ENCODE results near the gene IL10RB. TPM values are rescaled to one million over a fixed set of nuclear protein-coding genes. Genes with fewer than 3 reads are reported as not detected.

IL10RB gene
- total and polyA plus RNA-seq, 5 experiments from 2014 or later: 29.4 to 50.6 (median 44.6) TPM

DNA sequence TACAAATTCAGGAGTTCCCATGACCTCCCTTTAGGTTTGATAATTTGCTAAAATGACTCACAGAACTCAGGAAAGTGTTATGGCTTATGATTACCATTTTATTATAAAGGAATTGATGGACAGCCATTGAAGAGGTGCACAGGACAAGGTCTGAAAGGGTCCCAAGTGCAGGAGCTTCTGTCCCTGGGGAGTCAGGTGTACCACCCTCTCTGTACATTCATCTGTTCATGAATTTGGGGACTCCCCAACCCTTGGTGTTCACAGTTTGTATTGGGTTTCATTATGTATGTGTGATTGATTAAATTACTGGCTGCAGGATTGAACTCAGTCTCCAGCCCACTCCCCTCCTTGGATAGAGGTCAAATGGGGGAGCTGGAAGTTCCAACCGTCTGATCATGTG is 10.8 kb upstream of the IL10RB start:
- Mint-ChIP-seq H3K4me1 (peaks cover 23 to 50% (median 45%) of the 10 kb centered on the region in 4 donors), H3K27ac (peak overlapping the region in 8 of 10 donors; percentile 28 to 92 (median 74)), H3K4me3 (no peak overlapping the region), H3K36me3 (peaks cover 26 to 87% (median 74%) of the 10 kb centered on the region in 3 donors), H3K27me3 (no peaks in the 10 kb centered on the region), H3K9me3 (peaks cover 0 to 7% (median 4%) of the 10 kb centered on the region in 9 donors)
- POLR2A ChIA-PET: interaction anchor here (1.3 kb wide), 1 partner anchor 11 kb away, joined by 5 read pairs; the partner anchor contains the start of gene IL10RB
- DNase-seq (no peak), ATAC-seq (no peak)

DNA sequence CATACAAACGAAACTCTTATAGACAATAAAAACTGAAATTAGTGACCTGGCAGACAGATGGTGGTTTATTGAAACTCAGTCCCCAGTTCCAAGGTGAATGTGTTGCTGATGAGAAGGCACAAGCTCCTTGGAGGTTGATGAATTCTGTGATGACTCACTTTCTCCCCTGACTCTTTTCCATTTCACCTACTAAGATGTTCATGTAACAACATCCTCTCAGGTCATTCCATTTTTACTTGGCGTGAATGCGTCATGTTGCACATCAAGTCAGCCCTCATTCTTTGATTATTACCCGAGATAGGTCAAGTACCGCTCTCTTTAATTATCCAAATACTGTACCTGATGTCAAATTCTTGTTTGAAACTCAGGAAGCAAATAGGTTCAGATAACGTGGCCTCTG is 10.1 kb upstream of the IL10RB start:
- peaks cover 19 to 50% (median 43%) of the 10 kb centered on the region in 4 donors for H3K4me1 Mint-ChIP-seq
- H3K36me3 Mint-ChIP-seq: peaks cover 22 to 81% (median 68%) of the 10 kb centered on the region in 3 donors
- H3K27ac Mint-ChIP-seq: peak overlapping the region in 8 of 10 donors; percentile 10 to 92 (median 72)
- ATAC-seq: no peak
- DNase-seq: no peak
- peak overlapping the region in 1 of 10 donors; percentile 28 for H3K4me3 Mint-ChIP-seq
- H3K27me3 Mint-ChIP-seq: no peaks in the 10 kb centered on the region
- H3K9me3 Mint-ChIP-seq: peaks cover 0 to 7% (median 4%) of the 10 kb centered on the region in 9 donors
- POLR2A ChIA-PET: interaction anchor here (0.6 to 1.3 kb wide), 4 partner anchors 10 to 27 kb away, joined by 3 to 5 read pairs (median 4); partner anchors contain the start of genes IFNAR2 and IL10RB

DNA sequence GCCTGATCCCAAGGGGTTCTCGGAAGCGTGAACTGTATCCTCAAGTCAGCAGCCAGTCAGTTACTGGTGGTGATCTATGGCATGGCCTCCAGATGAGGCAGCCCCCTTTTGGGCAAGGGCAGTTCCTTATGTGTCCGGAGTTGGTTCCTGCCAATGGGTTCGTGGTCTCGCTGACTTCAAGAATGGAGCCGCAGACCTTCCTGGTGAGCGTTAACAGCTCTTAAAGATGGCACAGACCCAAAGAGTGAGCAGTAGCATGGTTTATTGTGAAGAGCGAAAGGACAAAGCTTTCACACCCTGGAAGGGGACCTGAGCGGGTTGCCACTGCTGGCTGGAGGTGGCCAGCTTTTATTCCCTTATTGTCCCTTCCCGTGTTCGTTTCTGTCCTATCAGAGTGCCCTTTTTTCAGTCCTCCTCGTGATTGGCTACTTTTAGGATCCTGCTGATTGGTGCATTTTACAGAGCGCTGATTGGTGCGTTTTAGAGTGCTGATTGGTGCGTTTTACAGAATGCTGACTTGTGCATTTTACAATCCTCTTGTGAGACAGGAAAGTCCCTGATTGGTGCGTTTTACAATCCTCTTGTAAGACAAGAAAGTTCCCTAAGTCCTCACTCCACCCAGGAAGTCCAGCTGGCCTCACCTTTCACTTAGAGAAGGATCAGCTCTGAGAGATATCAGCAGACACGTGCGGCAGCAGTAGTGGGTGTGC is 8.9 kb upstream of the IL10RB start:
- peaks cover 16 to 58% (median 47%) of the 10 kb centered on the region in 4 donors for H3K4me1 Mint-ChIP-seq
- peak overlapping the region in 8 of 10 donors; percentile 25 to 92 (median 72) for H3K27ac Mint-ChIP-seq
- peaks cover 0 to 7% (median 4%) of the 10 kb centered on the region in 9 donors for H3K9me3 Mint-ChIP-seq
- no peaks in the 10 kb centered on the region for H3K27me3 Mint-ChIP-seq
- peak overlapping the region in 1 of 10 donors; percentile 29 for H3K4me3 Mint-ChIP-seq
- ATAC-seq (no peak), DNase-seq (no peak)
- peaks cover 18 to 70% (median 61%) of the 10 kb centered on the region in 3 donors for H3K36me3 Mint-ChIP-seq
- POLR2A ChIA-PET: interaction anchor here (0.6 to 1.1 kb wide), 2 partner anchors 13 to 51 kb away, joined by 4 read pairs; no protein-coding TSS in a partner anchor

DNA sequence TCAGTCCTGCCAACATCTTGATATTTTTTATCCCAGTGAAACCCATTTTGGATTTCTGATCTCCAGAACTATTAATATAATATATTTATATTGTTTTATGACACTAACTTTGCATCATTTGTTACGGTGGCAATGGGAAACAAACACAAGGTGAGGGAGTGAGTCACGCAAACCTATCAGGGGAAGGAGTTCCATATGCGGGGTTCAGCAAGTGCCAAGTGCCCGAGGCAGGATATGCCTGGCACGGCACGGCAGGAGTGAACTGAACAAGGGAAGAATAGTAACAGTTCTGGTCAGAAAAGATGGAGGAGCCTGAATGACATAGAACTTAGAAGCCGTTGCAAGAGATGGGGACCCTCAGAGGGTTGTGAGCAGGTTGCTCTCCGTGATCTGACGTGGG is 7.7 kb upstream of the IL10RB start:
- DNase-seq (no peak), ATAC-seq (no peak)
- H3K4me1 Mint-ChIP-seq: peaks cover 14 to 70% (median 45%) of the 10 kb centered on the region in 4 donors
- H3K27ac Mint-ChIP-seq: peak overlapping the region in 9 of 10 donors; percentile 53 to 91 (median 87)
- POLR2A ChIA-PET: no interaction called here
- peaks cover 18 to 67% (median 52%) of the 10 kb centered on the region in 3 donors for H3K36me3 Mint-ChIP-seq
- H3K27me3 Mint-ChIP-seq: no peaks in the 10 kb centered on the region
- peaks cover 0 to 7% (median 4%) of the 10 kb centered on the region in 9 donors for H3K9me3 Mint-ChIP-seq
- H3K4me3 Mint-ChIP-seq: no peak overlapping the region

DNA sequence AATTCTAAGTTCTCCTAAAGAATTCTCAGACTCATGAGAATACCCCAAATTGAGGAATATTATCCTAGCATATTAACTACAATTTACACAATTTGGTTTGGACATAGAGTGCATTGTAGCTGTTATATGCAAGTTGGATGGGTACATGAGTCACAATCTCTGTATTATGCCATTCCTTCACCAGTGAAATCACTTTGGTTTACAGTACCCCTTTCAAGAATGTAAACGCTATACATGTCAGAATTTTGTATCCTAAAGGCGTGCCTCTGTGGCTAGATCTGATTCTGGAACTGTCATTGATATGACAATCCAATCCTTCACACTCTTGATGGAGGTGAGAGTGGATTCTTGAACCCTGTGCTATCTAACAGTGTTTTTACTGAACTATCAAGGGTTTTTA is 6.7 kb upstream of the IL10RB start:
- Mint-ChIP-seq H3K36me3 (peaks cover 18 to 66% (median 52%) of the 10 kb centered on the region in 3 donors), H3K27me3 (no peaks in the 10 kb centered on the region), H3K4me3 (peak overlapping the region in 7 of 10 donors; percentile 21 to 61 (median 57)), H3K27ac (peak overlapping the region; percentile 58 to 92 (median 86)), H3K9me3 (peaks cover 0 to 7% (median 4%) of the 10 kb centered on the region in 9 donors), H3K4me1 (peaks cover 17 to 78% (median 50%) of the 10 kb centered on the region in 4 donors)
- DNase-seq (no peak), ATAC-seq (peak in 1 of 2 donors; percentile 13)
- POLR2A ChIA-PET: interaction anchor here (1.3 to 1.6 kb wide), 2 partner anchors 22 to 66 kb away, joined by 3 to 4 read pairs; partner anchors contain the start of gene IFNAR1

DNA sequence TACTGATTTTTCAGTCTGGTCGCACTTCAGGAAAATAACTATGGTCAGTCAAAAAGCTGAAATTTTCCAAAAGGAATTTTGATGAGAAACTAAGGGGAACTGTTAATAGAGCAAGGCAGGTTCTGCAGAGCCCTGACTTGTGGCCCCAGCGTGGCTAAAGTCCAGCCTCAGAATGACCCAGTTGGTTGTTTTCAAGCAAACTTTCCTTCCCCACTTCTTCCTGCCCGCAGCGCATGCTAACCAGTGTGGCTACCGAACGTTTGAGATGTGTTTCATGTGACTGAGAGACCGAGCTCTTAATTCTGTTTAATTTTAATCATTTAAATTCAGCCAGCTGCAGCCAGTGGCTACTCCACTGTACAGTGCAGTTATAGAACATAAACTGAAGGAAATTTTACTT is 6.2 kb upstream of the IL10RB start:
- Mint-ChIP-seq H3K9me3 (peaks cover 0 to 7% (median 4%) of the 10 kb centered on the region in 9 donors), H3K27me3 (no peaks in the 10 kb centered on the region), H3K36me3 (peaks cover 18 to 60% (median 46%) of the 10 kb centered on the region in 3 donors), H3K4me1 (peaks cover 14 to 75% (median 45%) of the 10 kb centered on the region in 4 donors), H3K4me3 (peak overlapping the region; percentile 21 to 62 (median 50)), H3K27ac (peak overlapping the region; percentile 58 to 92 (median 86))
- POLR2A ChIA-PET: interaction anchor here (0.8 to 1.6 kb wide), 5 partner anchors 13 to 102 kb away, joined by 3 to 4 read pairs (median 3); partner anchors contain the start of gene IFNAR1
- no peak for DNase-seq
- ATAC-seq: peak; percentile 27 to 43

DNA sequence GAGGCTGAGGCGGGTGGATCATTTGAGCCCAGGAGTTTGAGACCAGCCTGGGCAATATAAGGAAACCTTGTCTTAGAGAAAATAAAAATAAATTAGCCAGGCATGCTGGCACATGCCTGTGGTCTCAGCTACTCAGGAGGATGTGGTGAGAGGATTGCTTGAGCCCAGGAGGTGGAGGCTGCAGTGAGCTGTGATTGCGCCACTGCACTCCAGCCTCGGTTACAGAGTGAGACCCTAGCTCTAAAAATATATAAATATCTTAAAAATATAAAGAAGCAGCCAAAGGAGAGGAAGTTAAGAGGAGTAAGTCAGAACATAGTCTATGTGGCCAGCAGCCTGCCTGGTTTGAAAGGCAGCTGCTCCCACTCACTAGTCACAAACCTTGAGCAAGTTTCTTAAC is 4.5 kb upstream of the IL10RB start:
- H3K36me3 Mint-ChIP-seq: peaks cover 12 to 44% (median 33%) of the 10 kb centered on the region in 3 donors
- POLR2A ChIA-PET: interaction anchor here (0.6 to 1.5 kb wide), 7 partner anchors 7 to 587 kb away, joined by 3 to 10 read pairs (median 4); partner anchors contain the start of gene IFNAR1
- peak overlapping the region in 9 of 10 donors; percentile 29 to 90 (median 72) for H3K27ac Mint-ChIP-seq
- ATAC-seq: no peak
- no peaks in the 10 kb centered on the region for H3K27me3 Mint-ChIP-seq
- DNase-seq: peak in 1 of 10 donors; percentile 30
- peaks cover 0 to 6% (median 4%) of the 10 kb centered on the region in 9 donors for H3K9me3 Mint-ChIP-seq
- peak overlapping the region in 9 of 10 donors; percentile 14 to 56 (median 32) for H3K4me3 Mint-ChIP-seq
- H3K4me1 Mint-ChIP-seq: peaks cover 19 to 76% (median 53%) of the 10 kb centered on the region in 4 donors

DNA sequence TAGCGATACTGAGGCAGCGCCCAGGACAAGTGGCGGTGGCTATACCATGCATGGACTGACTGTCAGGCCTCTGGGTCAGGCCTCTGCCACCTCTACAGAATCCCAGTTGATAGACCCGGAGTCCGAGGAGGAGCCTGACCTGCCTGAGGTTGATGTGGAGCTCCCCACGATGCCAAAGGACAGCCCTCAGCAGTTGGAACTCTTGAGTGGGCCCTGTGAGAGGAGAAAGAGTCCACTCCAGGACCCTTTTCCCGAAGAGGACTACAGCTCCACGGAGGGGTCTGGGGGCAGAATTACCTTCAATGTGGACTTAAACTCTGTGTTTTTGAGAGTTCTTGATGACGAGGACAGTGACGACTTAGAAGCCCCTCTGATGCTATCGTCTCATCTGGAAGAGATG is 3.2 kb upstream of the IL10RB start:
- ATAC-seq (no peak), DNase-seq (no peak)
- Mint-ChIP-seq H3K4me1 (peaks cover 28 to 82% (median 61%) of the 10 kb centered on the region in 4 donors), H3K9me3 (no peaks in the 10 kb centered on the region), H3K4me3 (no peak overlapping the region), H3K27me3 (no peaks in the 10 kb centered on the region), H3K36me3 (peaks cover 0 to 31% (median 20%) of the 10 kb centered on the region in 3 donors), H3K27ac (peak overlapping the region in 4 of 10 donors; percentile 24 to 90 (median 62))
- POLR2A ChIA-PET: interaction anchor here (0.7 to 1.3 kb wide), 4 partner anchors 31 to 272 kb away, joined by 3 to 5 read pairs (median 4); no protein-coding TSS in a partner anchor

DNA sequence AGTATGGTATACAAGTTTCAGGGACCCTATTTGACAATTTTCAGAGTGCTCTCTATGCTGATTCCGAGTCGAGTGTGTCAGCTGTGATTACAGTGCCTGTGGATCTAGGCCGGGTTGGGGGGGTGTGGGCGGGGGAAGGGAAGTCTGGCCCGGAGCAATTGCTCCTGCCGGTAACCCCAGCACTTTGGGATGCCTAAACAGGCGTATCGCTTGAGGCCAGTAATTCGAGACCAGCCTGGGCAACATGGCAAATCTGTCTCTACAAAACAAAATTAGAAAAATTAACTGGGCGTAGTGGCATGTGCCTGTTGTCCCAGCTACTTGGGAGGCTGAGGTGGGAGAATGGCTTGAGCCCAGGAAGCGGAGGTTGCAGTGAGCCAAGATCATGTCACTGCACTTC is 1.6 kb upstream of the IL10RB start:
- H3K27me3 Mint-ChIP-seq: no peaks in the 10 kb centered on the region
- H3K4me3 Mint-ChIP-seq: peak overlapping the region in 1 of 10 donors; percentile 7
- H3K9me3 Mint-ChIP-seq: no peaks in the 10 kb centered on the region
- peaks cover 0 to 32% (median 5%) of the 10 kb centered on the region in 3 donors for H3K36me3 Mint-ChIP-seq
- no peak for DNase-seq
- no peak for ATAC-seq
- peak overlapping the region in 6 of 10 donors; percentile 25 to 90 (median 68) for H3K27ac Mint-ChIP-seq
- peaks cover 34 to 86% (median 64%) of the 10 kb centered on the region in 4 donors for H3K4me1 Mint-ChIP-seq
- POLR2A ChIA-PET: interaction anchor here (0.6 to 3.0 kb wide), 6 partner anchors 14 to 333 kb away, joined by 3 to 20 read pairs (median 6); partner anchors contain the start of gene IFNAR2

DNA sequence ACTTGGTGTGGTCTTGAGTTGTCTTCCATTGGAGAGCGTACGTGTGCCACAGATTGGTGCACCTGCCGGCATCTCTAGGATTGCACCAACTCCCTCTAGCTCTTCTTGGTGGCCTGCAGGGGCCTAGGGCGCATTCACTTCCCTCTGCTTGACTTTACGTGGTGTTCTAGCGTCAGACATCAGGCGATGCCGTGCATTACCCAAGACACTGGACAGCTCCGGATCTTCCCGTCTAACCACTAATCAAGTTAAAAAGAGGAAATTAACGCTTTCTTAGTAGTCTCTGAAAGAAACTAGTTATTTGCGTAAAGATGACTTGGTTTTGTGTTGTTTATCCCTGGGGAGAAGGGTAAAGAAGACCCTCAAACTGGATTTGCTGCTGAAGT is 510 bp upstream of the IL10RB start:
- Mint-ChIP-seq H3K4me1 (peaks cover 36 to 82% (median 64%) of the 10 kb centered on the region in 4 donors), H3K36me3 (peaks cover 0 to 43% (median 10%) of the 10 kb centered on the region in 3 donors), H3K27me3 (no peaks in the 10 kb centered on the region), H3K4me3 (peak overlapping the region; percentile 91 to 99 (median 92)), H3K27ac (peak overlapping the region; percentile 88 to 96 (median 91)), H3K9me3 (no peaks in the 10 kb centered on the region)
- peak; percentile 18 to 63 for ATAC-seq
- POLR2A ChIA-PET: interaction anchor here (0.5 to 3.0 kb wide), 17 partner anchors 11 to 156 kb away, joined by 3 to 20 read pairs (median 6); partner anchors contain the start of genes IFNAR1 and IFNAR2
- DNase-seq: peak in 5 of 10 donors; percentile 23 to 39 (median 28)

DNA sequence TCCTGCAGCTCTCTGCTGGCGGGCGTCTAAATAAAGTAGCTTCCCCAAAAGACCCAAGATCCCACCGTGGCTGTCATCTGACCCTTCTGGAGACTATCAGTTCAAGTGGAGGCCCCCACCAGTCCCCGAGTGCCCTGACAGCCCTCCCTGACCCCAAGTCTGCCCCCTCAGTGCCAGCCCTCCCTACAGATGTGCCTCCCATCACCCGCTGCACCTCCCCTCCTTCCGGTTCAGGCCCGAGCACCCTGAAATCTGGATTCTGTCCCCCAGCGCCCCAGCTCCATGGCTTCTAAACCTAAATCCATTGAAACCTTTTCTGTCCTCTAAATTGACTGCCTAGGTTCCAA is 595 bp downstream of the IL10RB start:
- peaks cover 39 to 78% (median 65%) of the 10 kb centered on the region in 4 donors for H3K4me1 Mint-ChIP-seq
- DNase-seq: peak in 7 of 10 donors; percentile 12 to 43 (median 32)

DNA sequence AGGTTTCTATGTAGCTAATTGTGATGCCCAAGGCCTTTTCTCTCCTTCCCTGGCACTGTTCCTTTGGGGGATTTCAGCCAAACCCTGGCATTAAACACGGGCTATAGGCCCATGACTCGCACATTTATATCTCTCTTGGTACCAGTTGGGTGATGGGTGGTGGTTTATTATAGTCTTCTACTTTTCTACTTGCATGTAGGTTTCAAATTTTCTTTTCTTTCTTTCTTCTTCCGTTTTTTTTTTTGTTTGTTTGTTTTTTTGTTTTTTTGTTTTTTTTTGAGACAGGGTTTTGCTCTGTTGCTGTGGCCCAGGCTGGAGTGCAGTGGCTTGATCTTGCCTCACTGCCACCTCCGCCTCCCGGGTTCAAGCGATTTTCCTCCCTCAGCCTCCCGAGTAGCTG is 1.1 kb downstream of the IL10RB start:
- POLR2A ChIA-PET: interaction anchor here (0.7 to 3.0 kb wide), 11 partner anchors 12 to 95 kb away, joined by 4 to 20 read pairs (median 8); partner anchors contain the start of genes IFNAR1 and IFNAR2

More for the DNA sequence above, 595 bp downstream of the IL10RB start:
- Mint-ChIP-seq H3K27me3 (no peaks in the 10 kb centered on the region), H3K9me3 (no peaks in the 10 kb centered on the region), H3K4me3 (peak overlapping the region; percentile 90 to 99 (median 96)), H3K27ac (peak overlapping the region; percentile 90 to 98 (median 94)), H3K36me3 (peaks cover 0 to 53% (median 10%) of the 10 kb centered on the region in 3 donors)
- ATAC-seq: peak; percentile 53 to 57
- POLR2A ChIA-PET: interaction anchor here (0.6 to 3.0 kb wide), 16 partner anchors 12 to 113 kb away, joined by 3 to 20 read pairs (median 7); partner anchors contain the start of genes IFNAR1 and IFNAR2

More for the DNA sequence above, 1.1 kb downstream of the IL10RB start:
- no peaks in the 10 kb centered on the region for H3K9me3 Mint-ChIP-seq
- ATAC-seq (no peak), DNase-seq (no peak)
- no peaks in the 10 kb centered on the region for H3K27me3 Mint-ChIP-seq
- peaks cover 0 to 56% (median 10%) of the 10 kb centered on the region in 3 donors for H3K36me3 Mint-ChIP-seq
- peaks cover 41 to 78% (median 64%) of the 10 kb centered on the region in 4 donors for H3K4me1 Mint-ChIP-seq
- peak overlapping the region; percentile 90 to 98 (median 94) for H3K27ac Mint-ChIP-seq
- peak overlapping the region; percentile 90 to 99 (median 96) for H3K4me3 Mint-ChIP-seq

Data from naive thymus-derived CD8-positive, alpha-beta T cell (primary cell).